Nephron (organoid): ENCODE data around the gene CNGA1.
"Not testable (repeated sequence)": the region's sequence is repeated elsewhere in the genome, so short reads cannot be mapped to it uniquely, and the experiment has no call there.

Source experiments
- H3K27ac Mint-ChIP-seq, 3 experiments: 2 replicates each; pipeline ENCODE4 v1.8.0; 2020; ENCODE audit warnings: mixed read lengths in 3 of 3, mild to moderate bottlenecking in 2 of 3, moderate library complexity in 1 of 3
- H3K27me3 Mint-ChIP-seq: 2 replicates; pipeline ENCODE4 v1.8.0; 2021; ENCODE audit warnings: low read depth, mild to moderate bottlenecking, moderate library complexity, mixed read lengths
- H3K36me3 Mint-ChIP-seq: 2 replicates; pipeline ENCODE4 v1.8.0; 2020; ENCODE audit warnings: low read depth, mixed read lengths
- H3K4me1 Mint-ChIP-seq: 2 replicates; pipeline ENCODE4 v1.8.0; 2020; ENCODE audit warnings: mixed read lengths
- H3K4me3 Mint-ChIP-seq, 3 experiments: 2 replicates each; pipeline ENCODE4 v1.8.0; 2020; ENCODE audit warnings: mild to moderate bottlenecking in 3 of 3, mixed read lengths in 3 of 3, moderate library complexity in 2 of 3
- H3K9me3 Mint-ChIP-seq: 2 replicates; pipeline ENCODE4 v1.8.0; 2020; ENCODE audit warnings: mixed read lengths
- TF ChIP-seq, protein P1 (sequence below), 3 experiments: fragments of 200-600 bp; sonication (generic); IDR thresholded peaks; one replicate each; pipeline ENCODE4 v1.5.0; 2021; ENCODE audit warnings: antibody characterized with exemption in 3 of 3; ENCODE audit not compliant: unreplicated experiment in 3 of 3

The CNGA1 gene

DNA sequence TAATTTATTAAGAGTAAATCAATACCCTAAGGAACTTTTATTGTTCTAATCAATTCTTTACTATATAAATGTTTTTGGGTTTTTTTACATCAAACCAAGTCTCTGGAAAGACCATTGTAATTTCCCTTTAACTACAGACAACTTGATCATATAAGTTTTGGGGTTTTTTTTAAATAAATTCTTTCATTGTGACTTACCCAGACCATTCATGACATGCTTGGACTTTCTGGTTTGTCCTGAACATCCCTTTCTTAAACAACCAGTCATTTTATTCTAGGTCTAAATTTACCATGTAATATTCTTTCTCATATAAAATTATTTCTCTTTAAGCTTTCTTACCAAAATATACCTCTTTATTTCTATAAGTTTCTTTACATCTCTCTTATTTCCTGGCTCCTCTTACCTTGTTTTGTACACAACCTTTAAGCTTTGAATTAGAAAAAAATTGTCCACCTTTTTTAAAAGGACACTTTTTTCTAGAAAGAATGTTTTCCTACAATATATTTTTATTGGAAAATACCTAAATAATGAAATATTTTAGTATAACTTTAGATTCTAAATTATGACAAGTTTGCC, 8.4 kb downstream of the CNGA1 start:
- Mint-ChIP-seq H3K4me1 (no peaks in the 10 kb centered on the region), H3K36me3 (no peaks in the 10 kb centered on the region), H3K9me3 (peaks cover 15% of the 10 kb centered on the region), H3K27ac (no peak overlapping the region), H3K4me3 (no peak overlapping the region), H3K27me3 (peaks cover 3% of the 10 kb centered on the region)
- TF ChIP-seq, protein P1, sequence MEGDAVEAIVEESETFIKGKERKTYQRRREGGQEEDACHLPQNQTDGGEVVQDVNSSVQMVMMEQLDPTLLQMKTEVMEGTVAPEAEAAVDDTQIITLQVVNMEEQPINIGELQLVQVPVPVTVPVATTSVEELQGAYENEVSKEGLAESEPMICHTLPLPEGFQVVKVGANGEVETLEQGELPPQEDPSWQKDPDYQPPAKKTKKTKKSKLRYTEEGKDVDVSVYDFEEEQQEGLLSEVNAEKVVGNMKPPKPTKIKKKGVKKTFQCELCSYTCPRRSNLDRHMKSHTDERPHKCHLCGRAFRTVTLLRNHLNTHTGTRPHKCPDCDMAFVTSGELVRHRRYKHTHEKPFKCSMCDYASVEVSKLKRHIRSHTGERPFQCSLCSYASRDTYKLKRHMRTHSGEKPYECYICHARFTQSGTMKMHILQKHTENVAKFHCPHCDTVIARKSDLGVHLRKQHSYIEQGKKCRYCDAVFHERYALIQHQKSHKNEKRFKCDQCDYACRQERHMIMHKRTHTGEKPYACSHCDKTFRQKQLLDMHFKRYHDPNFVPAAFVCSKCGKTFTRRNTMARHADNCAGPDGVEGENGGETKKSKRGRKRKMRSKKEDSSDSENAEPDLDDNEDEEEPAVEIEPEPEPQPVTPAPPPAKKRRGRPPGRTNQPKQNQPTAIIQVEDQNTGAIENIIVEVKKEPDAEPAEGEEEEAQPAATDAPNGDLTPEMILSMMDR (IDR thresholded peaks at IDR 0.05; ENCODE audit: unreplicated experiment in 3 of 3): no peak

DNA sequence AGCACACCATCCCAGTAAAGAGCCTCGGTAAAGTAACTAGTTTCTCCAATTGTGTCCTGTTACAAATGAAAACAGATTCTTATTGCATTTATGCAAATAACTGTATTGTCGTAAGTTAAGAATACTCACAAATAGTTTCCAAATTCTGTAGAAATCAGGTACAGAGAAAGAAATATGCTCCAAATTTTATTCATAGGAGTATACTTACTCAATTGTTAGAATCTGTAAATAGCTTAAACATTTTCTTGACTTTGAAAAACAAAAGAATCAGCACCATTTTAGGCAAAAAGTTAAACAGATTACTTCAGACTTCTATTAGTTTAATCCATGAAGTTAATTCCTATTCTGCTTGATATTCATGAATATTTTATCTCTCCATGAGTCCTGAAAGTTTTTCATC, 10.7 kb downstream of the CNGA1 start:
- no peaks in the 10 kb centered on the region for H3K4me1 Mint-ChIP-seq
- no peaks in the 10 kb centered on the region for H3K36me3 Mint-ChIP-seq
- H3K4me3 Mint-ChIP-seq: no peak overlapping the region
- H3K27me3 Mint-ChIP-seq: peaks cover 3% of the 10 kb centered on the region
- H3K9me3 Mint-ChIP-seq: peaks cover 21% of the 10 kb centered on the region
- H3K27ac Mint-ChIP-seq: no peak overlapping the region
- TF ChIP-seq, protein P1 (IDR thresholded peaks at IDR 0.05; ENCODE audit: unreplicated experiment in 3 of 3): no peak

DNA sequence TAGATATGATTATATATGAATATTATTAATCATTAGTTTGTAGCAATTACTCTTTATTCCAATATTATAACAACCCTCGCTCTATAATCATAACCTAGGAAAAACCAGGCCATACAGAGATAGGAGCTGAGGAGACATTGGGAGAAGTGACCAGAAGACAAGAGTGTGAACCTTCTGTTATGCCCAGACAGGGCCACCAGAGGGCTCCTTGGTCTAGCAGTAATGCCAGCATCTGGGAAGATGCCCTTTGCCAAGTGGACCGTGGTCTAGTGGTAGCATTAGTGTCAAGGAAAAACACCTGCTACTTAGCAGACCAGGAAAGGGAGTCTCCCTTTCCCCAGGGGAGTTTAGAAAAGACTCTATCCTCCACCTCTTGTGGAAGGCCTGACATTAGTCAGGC, 12.9 kb downstream of the CNGA1 start:
- H3K4me1 Mint-ChIP-seq, H3K4me3 Mint-ChIP-seq, H3K27me3 Mint-ChIP-seq, H3K36me3 Mint-ChIP-seq, H3K27ac Mint-ChIP-seq: not testable (repeated sequence)
- H3K9me3 Mint-ChIP-seq: peaks cover 21% of the 10 kb centered on the region
- TF ChIP-seq, protein P1 (IDR thresholded peaks at IDR 0.05; ENCODE audit: unreplicated experiment in 3 of 3): peak in 1 of 3 experiments; percentile 34

DNA sequence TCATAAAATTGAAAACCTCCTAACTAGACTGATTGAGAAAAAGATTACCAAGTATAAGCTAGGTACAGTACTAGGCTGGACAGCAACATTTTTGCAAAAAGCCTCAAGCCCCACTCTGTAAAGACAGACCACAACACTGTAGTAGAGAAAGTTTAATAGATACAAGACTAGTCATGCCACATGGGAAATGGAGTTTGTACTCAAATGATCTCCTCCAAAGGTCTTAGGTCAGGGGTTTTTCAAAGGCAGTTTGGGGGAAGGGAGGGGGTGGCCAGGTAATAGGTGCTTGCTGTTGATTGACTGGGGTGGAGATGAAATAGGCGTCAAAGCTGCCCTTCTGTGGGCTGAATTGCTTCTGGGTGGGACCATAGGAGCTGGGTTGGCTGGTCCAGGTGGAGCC, 14.2 kb downstream of the CNGA1 start:
- peaks cover 3% of the 10 kb centered on the region for H3K27me3 Mint-ChIP-seq

DNA sequence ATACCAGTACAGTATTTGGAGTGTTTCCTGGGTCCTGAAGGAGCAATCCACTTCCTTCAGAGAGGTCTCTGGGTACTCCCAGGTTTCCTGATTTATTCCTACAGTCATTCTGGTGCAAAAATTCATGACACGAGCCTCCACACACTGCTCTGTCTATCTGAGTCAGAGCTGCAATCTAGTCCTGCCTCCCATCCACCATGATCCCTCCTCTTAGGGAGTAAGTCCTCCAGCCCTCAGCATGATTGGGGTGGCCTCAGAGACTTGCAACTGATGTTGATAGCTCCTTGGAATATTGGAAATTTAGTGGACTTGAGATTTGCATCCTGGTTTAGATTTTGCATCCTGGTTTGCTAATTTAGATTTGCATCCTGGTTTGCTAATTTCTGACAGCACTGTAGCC, 20.5 kb downstream of the CNGA1 start:
- Mint-ChIP-seq H3K36me3 (no peaks in the 10 kb centered on the region), H3K9me3 (peaks cover 18% of the 10 kb centered on the region), H3K4me1 (no peaks in the 10 kb centered on the region), H3K4me3 (no peak overlapping the region), H3K27ac (no peak overlapping the region), H3K27me3 (peaks cover 3% of the 10 kb centered on the region)
- TF ChIP-seq, protein P1 (IDR thresholded peaks at IDR 0.05; ENCODE audit: unreplicated experiment in 3 of 3): no peak

More for the DNA sequence above, 14.2 kb downstream of the CNGA1 start:
- Mint-ChIP-seq H3K4me3 (no peak overlapping the region), H3K27ac (no peak overlapping the region), H3K4me1 (no peaks in the 10 kb centered on the region), H3K36me3 (no peaks in the 10 kb centered on the region), H3K9me3 (peaks cover 27% of the 10 kb centered on the region)
- TF ChIP-seq, protein P1 (IDR thresholded peaks at IDR 0.05; ENCODE audit: unreplicated experiment in 3 of 3): no peak

DNA sequence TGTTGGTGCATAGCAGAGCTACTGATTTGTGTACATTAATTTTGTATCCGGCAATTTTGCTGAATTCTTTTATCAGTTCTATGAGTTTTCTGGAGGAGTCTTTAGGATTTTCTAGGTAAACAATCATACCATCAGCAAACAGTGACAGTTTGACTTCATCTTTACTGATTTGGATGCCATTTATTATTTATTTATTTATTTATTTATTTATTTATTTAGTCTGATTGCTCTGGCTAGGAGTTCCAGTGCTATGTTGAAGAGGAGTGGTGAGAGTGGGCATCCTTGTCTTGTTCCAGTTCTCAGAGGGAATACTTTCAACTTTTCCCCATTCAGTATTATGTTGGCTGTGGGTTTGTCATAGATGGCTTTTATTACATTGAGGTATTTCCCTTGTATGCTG, 24.0 kb downstream of the CNGA1 start:
- not testable (repeated sequence) for H3K27me3 Mint-ChIP-seq, H3K4me3 Mint-ChIP-seq, H3K27ac Mint-ChIP-seq, H3K36me3 Mint-ChIP-seq, H3K4me1 Mint-ChIP-seq
- peaks cover 19% of the 10 kb centered on the region for H3K9me3 Mint-ChIP-seq
